HG03354 (cell line): ENCODE data around the gene HCRTR1.

Experiments used
- ATAC-seq: cut with Tn5 transposase; IDR thresholded peaks from one replicate; pipeline ENCODE4 v1.9.1; 2021; ENCODE audit warnings: mild to moderate bottlenecking; ENCODE audit not compliant: unreplicated experiment, poor library complexity, severe bottlenecking

The HCRTR1 gene

GRCh38 chr1:31595836-31596736 lies 21.4 kb upstream of the HCRTR1 start:
- no peak for ATAC-seq

GRCh38 chr1:31596737-31597097 lies 20.8 kb upstream of the HCRTR1 start:
- ATAC-seq = no peak

- ATAC-seq = no peak
Observed at GRCh38 chr1:31598980-31599379, 18.5 kb upstream of the HCRTR1 start.

- ATAC-seq = no peak
Observed at GRCh38 chr1:31600641-31601040, 16.8 kb upstream of the HCRTR1 start.

- ATAC-seq = no peak
Observed at GRCh38 chr1:31602081-31602480, 15.4 kb upstream of the HCRTR1 start.

- ATAC-seq = peak; percentile 98
Observed at GRCh38 chr1:31605908-31606427, 11.5 kb upstream of the HCRTR1 start.

GRCh38 chr1:31607360-31607759 lies 10.1 kb upstream of the HCRTR1 start:
- ATAC-seq = no peak

GRCh38 chr1:31609514-31610118 lies 7.9 kb upstream of the HCRTR1 start:
- ATAC-seq = no peak

- no peak for ATAC-seq
Observed at GRCh38 chr1:31614414-31615005, 3.0 kb upstream of the HCRTR1 start.

- ATAC-seq = no peak
Observed at GRCh38 chr1:31615414-31615813, 2.1 kb upstream of the HCRTR1 start.

GRCh38 chr1:31615939-31616338 lies 1.6 kb upstream of the HCRTR1 start:
- ATAC-seq = no peak

GRCh38 chr1:31617916-31618746 lies 642 bp downstream of the HCRTR1 start:
- peak; percentile 72 for ATAC-seq

- no peak for ATAC-seq
Observed at GRCh38 chr1:31618916-31619846, 1.7 kb downstream of the HCRTR1 start.

- ATAC-seq = no peak
Observed at GRCh38 chr1:31620631-31621497, 3.4 kb downstream of the HCRTR1 start.

GRCh38 chr1:31621498-31621820 lies 4.0 kb downstream of the HCRTR1 start:
- ATAC-seq = no peak

GRCh38 chr1:31621847-31622730 lies 4.6 kb downstream of the HCRTR1 start:
- ATAC-seq = no peak

GRCh38 chr1:31623365-31623764 lies 5.9 kb downstream of the HCRTR1 start:
- ATAC-seq = no peak
